Gastroesophageal sphincter (tissue), 3 donors: Measurements from ENCODE around the gene HMG20B.

Source experiments
- CTCF ChIP-seq, 4 experiments: fragments of 200-600 bp in 2 of 4; fragments of 450-650 bp in 2 of 4; sonication (generic) in 1 of 4; IDR thresholded peaks; one replicate each; pipeline ENCODE4 v1.5.1; 2017 to 2019; ENCODE audit warnings: antibody characterized with exemption in 4 of 4, mild to moderate bottlenecking in 2 of 4, moderate library complexity in 2 of 4
- POLR2AphosphoS5 ChIP-seq: sonication (generic); formaldehyde crosslinking; IDR thresholded peaks from one replicate; pipeline ENCODE4 v1.6.1; 2017; ENCODE audit warnings: antibody characterized with exemption

- TF ChIP-seq POLR2AphosphoS5, result no peak
- no peak for TF ChIP-seq CTCF (IDR thresholded peaks at IDR 0.05)
Measured at GRCh38 chr19:3593156-3593555, 20.4 kb downstream of the HMG20B start.
